HG03039 (cell line): ENCODE data around the gene CDH19.
"Not testable (repeated sequence)": the region's sequence is repeated elsewhere in the genome, so short reads cannot be mapped to it uniquely, and the experiment has no call there.

Experiments
- ATAC-seq: cut with Tn5 transposase; IDR thresholded peaks from one replicate; pipeline ENCODE4 v1.9.1; 2021; ENCODE audit warnings: mild to moderate bottlenecking, moderate library complexity; ENCODE audit not compliant: unreplicated experiment

CDH19 gene

GRCh38 chr18:66466184-66466583 lies 137.7 kb downstream of the CDH19 start:
- ATAC-seq = not testable (repeated sequence)

- no peak for ATAC-seq
These were observed 142.5 kb downstream of the CDH19 start for GRCh38 chr18:66461344-66461743.

GRCh38 chr18:66457245-66457644 lies 146.6 kb downstream of the CDH19 start:
- no peak for ATAC-seq
